ENCODE measurements around the gene DCAF11.

The DCAF11 gene

GRCh38 chr14:24115422-24116127 is 998 bp downstream of the DCAF11 start:
- no peaks in the 10 kb centered on the region for H3K9me3 ChIP-seq (ENCODE audit: low read length)
- H3K27me3 ChIP-seq (ENCODE audit: control insufficient read depth in 1 of 2, insufficient read depth in 2 of 2, low read length in 2 of 2) = no peaks in the 10 kb centered on the region
- H3K4me3 ChIP-seq (ENCODE audit: low read depth in 1 of 2, low read length in 2 of 2) = peak overlapping the region; percentile 84 to 87
- H3K9ac ChIP-seq (ENCODE audit: low read length) = peak overlapping the region; percentile 59
- peak overlapping the region; percentile 93 for H3K27ac ChIP-seq (ENCODE audit: low read depth, low read length)
- peaks cover 28% of the 10 kb centered on the region for H3K36me3 ChIP-seq (ENCODE audit: insufficient read depth, low read length)
- peaks cover 19% of the 10 kb centered on the region for H3K4me1 ChIP-seq (ENCODE audit: insufficient read depth, low read length)

GRCh38 chr14:24116128-24116814 is 1.7 kb downstream of the DCAF11 start:
- Histone ChIP-seq H3K9ac (ENCODE audit: low read length) (peak overlapping the region; percentile 59), H3K4me3 (ENCODE audit: low read depth in 1 of 2, low read length in 2 of 2) (peak overlapping the region in 1 of 2 donors; percentile 84), H3K27me3 (ENCODE audit: control insufficient read depth in 1 of 2, insufficient read depth in 2 of 2, low read length in 2 of 2) (no peaks in the 10 kb centered on the region), H3K4me1 (ENCODE audit: insufficient read depth, low read length) (peaks cover 19% of the 10 kb centered on the region), H3K36me3 (ENCODE audit: insufficient read depth, low read length) (peaks cover 35% of the 10 kb centered on the region), H3K9me3 (ENCODE audit: low read length) (no peaks in the 10 kb centered on the region), H3K27ac (ENCODE audit: low read depth, low read length) (no peak overlapping the region)

GRCh38 chr14:24117179-24117578 is 2.6 kb downstream of the DCAF11 start:
- peaks cover 41% of the 10 kb centered on the region for H3K36me3 ChIP-seq (ENCODE audit: insufficient read depth, low read length)
- no peak overlapping the region for H3K27ac ChIP-seq (ENCODE audit: low read depth, low read length)
- no peaks in the 10 kb centered on the region for H3K27me3 ChIP-seq (ENCODE audit: control insufficient read depth in 1 of 2, insufficient read depth in 2 of 2, low read length in 2 of 2)
- H3K4me1 ChIP-seq (ENCODE audit: insufficient read depth, low read length) = peaks cover 19% of the 10 kb centered on the region
- no peak overlapping the region for H3K9ac ChIP-seq (ENCODE audit: low read length)
- no peak overlapping the region for H3K4me3 ChIP-seq (ENCODE audit: low read depth in 1 of 2, low read length in 2 of 2)
- no peaks in the 10 kb centered on the region for H3K9me3 ChIP-seq (ENCODE audit: low read length)

- Histone ChIP-seq H3K9me3 (ENCODE audit: low read length) (no peaks in the 10 kb centered on the region), H3K4me3 (ENCODE audit: low read depth in 1 of 2, low read length in 2 of 2) (no peak overlapping the region), H3K4me1 (ENCODE audit: insufficient read depth, low read length) (peaks cover 16% of the 10 kb centered on the region), H3K36me3 (ENCODE audit: insufficient read depth, low read length) (peaks cover 54% of the 10 kb centered on the region), H3K27me3 (ENCODE audit: control insufficient read depth in 1 of 2, insufficient read depth in 2 of 2, low read length in 2 of 2) (no peaks in the 10 kb centered on the region), H3K27ac (ENCODE audit: low read depth, low read length) (no peak overlapping the region), H3K9ac (ENCODE audit: low read length) (no peak overlapping the region)
Measured at GRCh38 chr14:24119691-24120090, 5.1 kb downstream of the DCAF11 start.

- no peak overlapping the region for H3K9ac ChIP-seq (ENCODE audit: low read length)
- no peak overlapping the region for H3K27ac ChIP-seq (ENCODE audit: low read depth, low read length)
- H3K27me3 ChIP-seq (ENCODE audit: control insufficient read depth in 1 of 2, insufficient read depth in 2 of 2, low read length in 2 of 2) = no peaks in the 10 kb centered on the region
- peaks cover 54% of the 10 kb centered on the region for H3K36me3 ChIP-seq (ENCODE audit: insufficient read depth, low read length)
- no peak overlapping the region for H3K4me3 ChIP-seq (ENCODE audit: low read depth in 1 of 2, low read length in 2 of 2)
- no peaks in the 10 kb centered on the region for H3K9me3 ChIP-seq (ENCODE audit: low read length)
- H3K4me1 ChIP-seq (ENCODE audit: insufficient read depth, low read length) = peaks cover 6% of the 10 kb centered on the region
Measured at GRCh38 chr14:24121210-24121609, 6.6 kb downstream of the DCAF11 start.

- Histone ChIP-seq H3K27ac (ENCODE audit: low read depth, low read length) (no peak overlapping the region), H3K9me3 (ENCODE audit: low read length) (no peaks in the 10 kb centered on the region), H3K4me3 (ENCODE audit: low read depth in 1 of 2, low read length in 2 of 2) (no peak overlapping the region), H3K36me3 (ENCODE audit: insufficient read depth, low read length) (peaks cover 52% of the 10 kb centered on the region), H3K27me3 (ENCODE audit: control insufficient read depth in 1 of 2, insufficient read depth in 2 of 2, low read length in 2 of 2) (no peaks in the 10 kb centered on the region), H3K9ac (ENCODE audit: low read length) (no peak overlapping the region), H3K4me1 (ENCODE audit: insufficient read depth, low read length) (no peaks in the 10 kb centered on the region)
Measured at GRCh38 chr14:24122416-24122815, 7.8 kb downstream of the DCAF11 start.

GRCh38 chr14:24122898-24123297 is 8.3 kb downstream of the DCAF11 start:
- no peak overlapping the region for H3K9ac ChIP-seq (ENCODE audit: low read length)
- H3K4me1 ChIP-seq (ENCODE audit: insufficient read depth, low read length) = no peaks in the 10 kb centered on the region
- H3K27ac ChIP-seq (ENCODE audit: low read depth, low read length) = no peak overlapping the region
- H3K9me3 ChIP-seq (ENCODE audit: low read length) = no peaks in the 10 kb centered on the region
- H3K27me3 ChIP-seq (ENCODE audit: control insufficient read depth in 1 of 2, insufficient read depth in 2 of 2, low read length in 2 of 2) = no peaks in the 10 kb centered on the region
- peaks cover 47% of the 10 kb centered on the region for H3K36me3 ChIP-seq (ENCODE audit: insufficient read depth, low read length)
- no peak overlapping the region for H3K4me3 ChIP-seq (ENCODE audit: low read depth in 1 of 2, low read length in 2 of 2)

- Histone ChIP-seq H3K4me1 (ENCODE audit: insufficient read depth, low read length) (no peaks in the 10 kb centered on the region), H3K36me3 (ENCODE audit: insufficient read depth, low read length) (peaks cover 39% of the 10 kb centered on the region), H3K9ac (ENCODE audit: low read length) (no peak overlapping the region), H3K27me3 (ENCODE audit: control insufficient read depth in 1 of 2, insufficient read depth in 2 of 2, low read length in 2 of 2) (no peaks in the 10 kb centered on the region), H3K9me3 (ENCODE audit: low read length) (no peaks in the 10 kb centered on the region), H3K4me3 (ENCODE audit: low read depth in 1 of 2, low read length in 2 of 2) (no peak overlapping the region), H3K27ac (ENCODE audit: low read depth, low read length) (no peak overlapping the region)
Measured at GRCh38 chr14:24123424-24124417, 9.1 kb downstream of the DCAF11 start.

GRCh38 chr14:24126939-24127338 is 12.4 kb downstream of the DCAF11 start:
- H3K9me3 ChIP-seq (ENCODE audit: low read length) = no peaks in the 10 kb centered on the region
- no peak overlapping the region for H3K9ac ChIP-seq (ENCODE audit: low read length)
- peaks cover 12% of the 10 kb centered on the region for H3K36me3 ChIP-seq (ENCODE audit: insufficient read depth, low read length)
- H3K4me1 ChIP-seq (ENCODE audit: insufficient read depth, low read length) = no peaks in the 10 kb centered on the region
- H3K4me3 ChIP-seq (ENCODE audit: low read depth in 1 of 2, low read length in 2 of 2) = no peak overlapping the region
- no peaks in the 10 kb centered on the region for H3K27me3 ChIP-seq (ENCODE audit: control insufficient read depth in 1 of 2, insufficient read depth in 2 of 2, low read length in 2 of 2)
- H3K27ac ChIP-seq (ENCODE audit: low read depth, low read length) = no peak overlapping the region

- Histone ChIP-seq H3K9ac (ENCODE audit: low read length) (no peak overlapping the region), H3K4me3 (ENCODE audit: low read depth in 1 of 2, low read length in 2 of 2) (no peak overlapping the region), H3K36me3 (ENCODE audit: insufficient read depth, low read length) (peaks cover 12% of the 10 kb centered on the region), H3K9me3 (ENCODE audit: low read length) (no peaks in the 10 kb centered on the region), H3K27ac (ENCODE audit: low read depth, low read length) (no peak overlapping the region), H3K27me3 (ENCODE audit: control insufficient read depth in 1 of 2, insufficient read depth in 2 of 2, low read length in 2 of 2) (no peaks in the 10 kb centered on the region), H3K4me1 (ENCODE audit: insufficient read depth, low read length) (no peaks in the 10 kb centered on the region)
Measured at GRCh38 chr14:24127673-24128072, 13.1 kb downstream of the DCAF11 start.

- Histone ChIP-seq H3K9me3 (ENCODE audit: low read length) (no peaks in the 10 kb centered on the region), H3K4me3 (ENCODE audit: low read depth in 1 of 2, low read length in 2 of 2) (no peak overlapping the region), H3K9ac (ENCODE audit: low read length) (no peak overlapping the region), H3K36me3 (ENCODE audit: insufficient read depth, low read length) (no peaks in the 10 kb centered on the region), H3K27me3 (ENCODE audit: control insufficient read depth in 1 of 2, insufficient read depth in 2 of 2, low read length in 2 of 2) (no peaks in the 10 kb centered on the region), H3K27ac (ENCODE audit: low read depth, low read length) (no peak overlapping the region), H3K4me1 (ENCODE audit: insufficient read depth, low read length) (no peaks in the 10 kb centered on the region)
Measured at GRCh38 chr14:24129410-24129998, 14.9 kb downstream of the DCAF11 start.

All from muscle layer of colon (tissue), 2 donors.